Lung microvascular endothelial cell (primary cell): ENCODE measurements around the gene PPOX. TPM values are rescaled to one million over a fixed set of nuclear protein-coding genes. Genes with fewer than 3 reads are reported as not detected.

Source experiments
- DNase-seq, 2 donors: peaks; one replicate each; pipeline versions ENCODE4 v3.0.0 to v3.0.0-alpha.2; 2010; ENCODE audit warnings: low read depth in 2 of 2
- total RNA-seq: library from RNA; depleted of rRNA; stranded (reverse); fragments of >200 nt; gene quantifications from 2 replicates; pipeline ENCODE4 v1.2.1, GENCODE V29; 2014

PPOX gene
- total RNA-seq, 1 donor from 2014 or later: 16.1 TPM

- no peak for DNase-seq
These were observed 13.1 kb upstream of the PPOX start for GRCh38 chr1:161153176-161153575.

GRCh38 chr1:161153682-161154337 is 12.4 kb upstream of the PPOX start, which contains the start of gene UFC1:
Gene UFC1 (plus strand): TSS chr1:161153978. CDS start chr1:161153998, 20 bp downstream.
- DNase-seq: peak; percentile 89 to 94

DNA sequence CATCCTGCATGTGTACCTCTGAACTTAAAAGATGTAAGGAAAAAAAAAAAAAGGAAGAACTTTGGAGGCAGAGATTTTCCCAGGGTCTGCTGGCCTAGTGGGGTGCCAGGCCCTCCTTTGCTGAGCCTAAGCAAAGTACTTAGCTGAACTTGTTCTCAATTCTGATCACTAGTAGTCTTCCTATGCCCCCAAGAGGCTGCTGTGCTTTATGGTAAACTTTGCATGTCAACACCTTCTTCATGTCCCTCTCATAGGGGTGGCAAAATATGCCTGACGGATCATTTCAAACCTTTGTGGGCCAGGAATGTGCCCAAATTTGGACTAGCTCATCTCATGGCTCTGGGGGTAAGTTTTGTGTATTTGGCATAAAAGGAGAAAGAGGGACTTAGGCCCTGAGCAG is 8.4 kb upstream of the PPOX start:
- no peak for DNase-seq

- no peak for DNase-seq
These were observed 7.8 kb upstream of the PPOX start for GRCh38 chr1:161158316-161159010.

DNA sequence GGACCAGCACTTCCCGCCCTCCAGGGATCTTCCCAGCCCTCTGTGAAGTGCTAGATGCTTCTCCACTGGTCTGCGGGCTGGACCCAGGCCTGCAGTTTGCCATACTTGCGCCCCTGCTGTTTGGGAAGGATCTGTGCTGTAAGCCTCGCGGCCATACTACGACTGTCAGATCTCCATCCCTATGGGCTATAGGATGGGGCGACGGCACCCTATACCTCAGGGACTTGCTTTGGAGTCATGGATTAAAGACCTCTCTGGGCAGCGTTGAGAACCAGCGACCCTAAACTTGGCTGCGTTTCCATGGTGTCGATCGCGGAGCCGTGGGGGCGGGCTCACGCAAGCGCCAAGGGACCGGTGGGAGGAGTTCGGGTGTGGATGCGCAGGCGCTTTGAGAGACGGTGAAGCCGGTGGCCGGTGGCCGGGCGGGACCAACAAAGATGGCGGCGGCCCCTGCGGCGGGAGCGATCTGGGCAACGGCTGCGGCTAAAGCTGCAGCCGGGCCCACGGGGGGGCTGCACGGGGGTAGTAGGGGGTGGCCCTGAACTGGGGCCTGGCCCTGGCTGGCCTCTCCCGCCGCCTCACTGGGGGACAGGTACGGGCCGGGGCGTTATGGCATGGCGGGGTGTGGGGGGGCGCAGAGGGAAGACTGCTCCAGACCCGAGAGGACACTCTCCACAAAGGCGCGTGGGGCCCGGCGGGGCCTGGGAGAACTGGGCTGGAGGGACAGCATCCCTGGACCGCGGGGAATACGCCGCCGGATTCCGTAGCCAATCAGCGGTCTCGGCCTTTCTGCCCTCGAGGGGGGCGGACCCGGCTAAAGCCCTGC is 6.9 kb upstream of the PPOX start, which contains the start of gene USP21:
USP21 (plus strand) TSS at position 414 of the 826 bp plus-strand sequence. CDS start 1,141 bp downstream, outside the sequence.
- DNase-seq: peak; percentile 91 to 94

DNA sequence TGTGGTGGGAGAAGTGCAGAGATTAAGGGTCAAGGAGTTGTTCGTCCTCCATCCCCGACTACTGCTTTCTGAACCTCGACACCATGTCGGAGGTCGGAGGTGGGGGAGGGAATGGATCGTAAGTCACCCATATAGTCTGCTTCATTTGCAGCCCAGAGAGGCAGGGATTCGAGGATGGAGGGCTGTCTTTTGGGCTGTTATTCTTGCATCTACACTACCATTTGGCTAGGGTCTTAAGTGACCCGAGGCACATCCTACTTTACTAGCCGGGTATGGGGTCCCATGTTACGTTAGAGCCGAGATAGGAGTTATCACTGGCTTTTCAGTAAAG is 6.3 kb upstream of the PPOX start:
- no peak for DNase-seq

GRCh38 chr1:161160671-161161145 is 5.5 kb upstream of the PPOX start:
- no peak for DNase-seq

DNA sequence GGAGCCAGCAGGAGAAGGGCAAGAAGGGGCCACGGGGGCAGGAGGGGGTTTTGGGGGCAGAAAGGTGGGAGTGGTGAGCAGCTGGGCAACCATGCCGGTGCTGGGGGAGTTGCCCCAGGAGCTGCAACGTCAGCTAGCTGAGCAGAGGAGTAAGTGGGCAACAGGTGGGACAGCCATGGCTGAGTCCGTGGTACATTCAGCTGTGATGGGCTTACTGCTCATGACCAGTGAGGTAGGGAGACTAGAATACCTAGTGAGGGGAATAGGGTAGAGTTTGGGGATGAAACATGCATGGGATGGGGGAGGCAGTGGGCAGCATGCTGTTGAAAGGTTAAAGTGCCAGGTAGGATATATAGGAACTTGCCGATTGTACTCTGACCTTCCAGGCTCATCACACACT is 4.6 kb upstream of the PPOX start:
- DNase-seq: no peak

DNA sequence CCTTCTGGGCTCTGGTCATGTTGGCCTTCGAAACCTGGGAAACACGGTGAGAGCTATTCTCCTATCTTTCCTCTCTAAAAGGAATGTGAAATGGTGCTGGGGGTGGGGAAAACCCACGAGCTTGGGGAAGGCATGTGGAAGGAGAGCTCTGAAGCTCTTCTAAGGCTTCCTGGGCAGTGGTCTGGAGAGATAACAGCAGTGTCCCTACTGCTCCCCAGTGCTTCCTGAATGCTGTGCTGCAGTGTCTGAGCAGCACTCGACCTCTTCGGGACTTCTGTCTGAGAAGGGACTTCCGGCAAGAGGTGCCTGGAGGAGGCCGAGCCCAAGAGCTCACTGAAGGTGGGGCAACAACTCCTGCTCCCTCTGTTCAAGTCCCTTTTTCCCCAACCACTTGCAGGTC is 4.2 kb upstream of the PPOX start:
- DNase-seq: no peak

- no peak for DNase-seq
These were observed 3.4 kb upstream of the PPOX start for GRCh38 chr1:161162806-161163205.

GRCh38 chr1:161163793-161164192 is 2.4 kb upstream of the PPOX start:
- DNase-seq: no peak

DNA sequence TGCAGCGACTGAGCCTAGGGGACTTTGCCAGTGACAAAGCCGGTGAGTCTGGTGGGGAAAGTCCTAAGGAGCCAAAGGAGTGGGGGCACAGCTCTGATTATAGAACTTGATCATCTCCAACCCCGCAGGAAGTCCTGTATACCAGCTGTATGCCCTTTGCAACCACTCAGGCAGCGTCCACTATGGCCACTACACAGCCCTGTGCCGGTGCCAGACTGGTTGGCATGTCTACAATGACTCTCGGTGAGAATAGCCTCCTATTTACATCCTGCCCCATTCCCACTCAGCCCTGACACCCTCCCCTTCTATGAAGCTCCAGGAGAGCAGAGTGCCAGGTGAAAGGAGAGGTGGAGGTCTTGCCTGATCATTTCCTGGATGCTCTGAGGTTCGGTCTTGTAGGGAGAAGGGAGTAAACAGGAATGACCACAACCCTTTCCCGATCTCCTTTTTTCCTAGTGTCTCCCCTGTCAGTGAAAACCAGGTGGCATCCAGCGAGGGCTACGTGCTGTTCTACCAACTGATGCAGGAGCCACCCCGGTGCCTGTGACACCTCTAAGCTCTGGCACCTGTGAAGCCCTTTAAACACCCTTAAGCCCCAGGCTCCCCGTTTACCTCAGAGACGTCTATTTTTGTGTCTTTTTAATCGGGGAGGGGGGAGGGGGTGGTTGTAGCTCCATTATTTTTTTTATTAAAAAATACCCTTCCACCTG is 1.2 kb upstream of the PPOX start:
- DNase-seq: no peak

DNA sequence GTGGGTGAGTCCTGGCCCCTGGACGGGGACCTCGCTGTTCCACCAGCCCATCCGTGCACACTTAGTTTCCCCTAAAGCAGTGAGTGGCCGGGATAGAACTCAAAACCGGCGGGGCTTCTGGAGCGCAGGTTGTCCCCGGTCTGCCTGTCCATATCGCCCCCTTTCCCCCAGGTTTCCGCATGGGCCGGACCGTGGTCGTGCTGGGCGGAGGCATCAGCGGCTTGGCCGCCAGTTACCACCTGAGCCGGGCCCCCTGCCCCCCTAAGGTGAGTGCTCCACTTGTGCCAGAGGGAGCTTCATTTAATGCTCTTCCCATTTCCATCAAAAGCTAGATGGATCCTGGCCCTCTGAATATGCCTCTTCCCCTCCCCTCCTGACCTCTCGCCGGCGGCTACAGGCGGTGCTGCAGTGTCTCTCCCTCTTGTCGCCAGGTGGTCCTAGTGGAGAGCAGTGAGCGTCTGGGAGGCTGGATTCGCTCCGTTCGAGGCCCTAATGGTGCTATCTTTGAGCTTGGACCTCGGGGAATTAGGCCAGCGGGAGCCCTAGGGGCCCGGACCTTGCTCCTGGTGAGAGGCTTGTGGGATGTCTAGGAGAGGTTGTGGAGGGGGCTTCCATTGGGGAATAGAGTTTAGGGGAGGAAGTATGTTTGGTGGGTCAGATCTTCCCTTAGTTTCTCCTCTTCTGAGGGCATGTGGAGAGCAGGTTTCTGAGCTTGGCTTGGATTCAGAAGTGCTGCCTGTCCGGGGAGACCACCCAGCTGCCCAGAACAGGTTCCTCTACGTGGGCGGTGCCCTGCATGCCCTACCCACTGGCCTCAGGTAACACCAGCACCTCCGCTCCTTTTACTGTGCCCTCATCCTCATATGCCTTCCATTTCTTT is 683 bp downstream of the PPOX start:
- peak in 1 of 2 donors; percentile 31 for DNase-seq

- DNase-seq: no peak
These were observed 2.7 kb downstream of the PPOX start for GRCh38 chr1:161168906-161169305.

- no peak for DNase-seq
These were observed 5.0 kb downstream of the PPOX start for GRCh38 chr1:161171191-161171590.

- no peak for DNase-seq
These were observed 5.5 kb downstream of the PPOX start for GRCh38 chr1:161171696-161172095.

DNA sequence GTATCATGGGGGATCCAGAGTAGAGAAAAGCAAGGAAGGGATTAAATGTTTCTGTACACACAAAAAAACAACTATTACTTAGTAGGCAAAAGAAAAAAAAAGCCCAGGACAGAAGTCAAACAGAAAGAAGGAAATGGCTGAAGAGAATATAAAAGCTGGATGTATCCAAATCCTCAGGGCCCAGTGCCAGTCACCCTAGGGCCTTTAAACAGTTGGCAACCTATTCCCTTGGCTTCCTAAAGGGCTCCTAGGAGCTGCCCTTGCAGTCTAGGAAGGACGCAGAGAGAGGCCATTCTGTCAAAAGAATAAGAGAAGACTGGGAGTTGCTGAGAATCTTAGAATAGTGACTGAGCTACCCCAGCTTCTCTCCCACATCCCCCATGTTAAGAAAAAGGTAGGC is 6.1 kb downstream of the PPOX start:
- DNase-seq: no peak

DNA sequence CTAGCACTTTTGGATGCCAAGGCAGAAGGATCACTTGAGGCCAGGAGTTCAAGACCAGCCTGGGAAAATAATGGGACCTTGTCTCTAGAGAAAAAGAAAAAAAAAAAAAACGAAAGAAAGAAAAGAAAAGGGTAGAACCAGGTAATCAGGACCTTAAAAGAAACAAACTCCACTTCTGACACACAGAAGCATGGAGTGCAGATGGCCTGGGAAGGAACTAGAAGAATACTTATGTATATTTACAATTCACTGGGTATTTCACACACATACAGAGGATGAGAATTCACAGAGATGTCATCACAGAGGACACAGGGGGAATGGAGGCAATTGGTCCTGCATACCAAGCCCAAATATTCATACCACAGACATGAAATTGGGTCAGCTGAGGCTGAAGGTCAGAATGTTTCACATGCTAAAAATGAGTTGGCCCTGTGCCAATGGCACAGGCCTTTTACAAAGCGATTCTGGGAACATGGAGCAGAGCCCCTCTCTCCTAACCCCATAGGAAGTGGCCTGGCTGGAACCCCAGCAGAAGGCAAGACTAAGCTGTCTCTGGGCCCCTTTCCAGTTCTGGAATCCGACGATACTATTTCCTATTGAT is 6.7 kb downstream of the PPOX start:
- peak; percentile 32 to 34 for DNase-seq

- no peak for DNase-seq
These were observed 7.5 kb downstream of the PPOX start for GRCh38 chr1:161173711-161174110.

DNA sequence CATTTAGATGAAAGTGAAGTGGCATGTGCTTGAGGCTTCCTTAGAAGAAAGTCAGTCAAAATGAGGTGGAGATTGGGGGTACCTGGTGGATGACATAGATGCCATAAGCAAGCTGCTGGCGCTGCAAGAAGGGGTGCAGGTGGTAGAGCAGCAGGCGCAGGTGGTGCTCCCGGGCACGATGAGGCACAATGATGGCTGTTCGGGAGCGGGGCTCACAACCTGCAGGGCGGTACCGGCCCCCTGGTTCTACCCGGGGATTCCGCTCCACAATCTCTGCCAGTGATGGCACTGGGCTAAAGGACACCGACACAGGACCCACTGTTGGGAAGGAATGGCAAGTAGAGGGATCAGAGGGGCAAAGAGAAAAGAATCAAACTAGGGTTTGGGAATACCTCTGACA is 8.7 kb downstream of the PPOX start:
- DNase-seq: no peak
